GM19099 (cell line): ENCODE data around the gene PTEN.

Experiments used
- POLR2A ChIP-seq: IDR thresholded peaks from 3 replicates; pipeline ENCODE4 v1.6.1; 2011; ENCODE audit warnings: low read depth; ENCODE audit not compliant: insufficient read length; ENCODE audit errors: extremely low read depth

Gene PTEN

DNA sequence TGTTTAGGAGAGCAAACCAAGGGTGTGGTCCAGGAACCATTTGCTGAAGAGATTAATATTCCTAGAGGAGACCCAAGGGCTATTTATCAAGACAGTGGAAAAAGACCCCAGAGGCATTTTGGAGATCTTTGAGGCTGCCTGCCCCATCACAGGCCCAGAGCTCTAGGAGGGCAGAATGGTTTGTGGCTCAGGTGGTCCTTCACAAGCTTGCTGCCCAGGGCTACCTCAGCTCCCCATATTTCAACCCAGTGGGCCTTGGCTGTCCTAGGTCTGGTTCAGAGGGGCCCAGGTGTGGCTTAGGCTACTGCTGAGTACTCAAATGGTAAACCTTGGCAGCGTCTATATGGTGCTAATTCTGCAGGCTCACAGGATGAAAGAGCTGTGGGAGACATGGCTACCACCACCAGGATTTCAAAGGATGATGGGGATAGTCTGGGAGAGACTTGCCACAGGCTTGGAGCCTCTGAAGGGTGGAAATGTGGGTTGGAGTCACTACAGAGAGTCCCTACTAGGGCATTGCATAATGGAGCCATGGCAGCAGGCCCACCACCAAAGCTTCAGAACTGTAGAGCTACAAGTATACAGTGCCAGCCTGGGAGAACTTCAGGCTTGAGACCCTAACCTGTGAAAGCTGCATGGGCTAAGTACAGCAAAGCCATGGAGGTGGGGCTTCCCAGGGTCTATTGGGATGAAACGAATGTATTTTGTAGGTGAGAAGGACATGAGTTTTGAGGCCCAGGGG is 24.3 kb downstream of the PTEN start:
- TF ChIP-seq POLR2A: no peak

DNA sequence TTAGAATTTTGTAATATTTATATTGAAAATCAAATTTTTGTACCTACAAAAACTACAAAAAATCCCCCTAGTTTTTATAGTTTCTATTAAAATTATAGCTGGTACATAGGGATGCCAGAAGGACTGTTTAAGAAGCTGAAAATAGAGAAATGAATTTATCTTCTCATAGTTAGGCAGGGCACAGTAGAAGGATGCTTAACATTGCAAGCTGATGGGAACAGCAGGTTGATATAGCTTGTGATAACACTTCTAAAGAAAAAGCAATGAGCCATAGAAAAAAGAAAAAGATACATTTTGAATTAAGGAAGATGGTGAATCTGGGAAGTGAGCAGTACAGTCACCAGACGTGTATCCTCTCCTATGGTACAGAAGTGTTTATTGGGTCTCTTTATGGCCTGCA is 32.0 kb downstream of the PTEN start:
- no peak for TF ChIP-seq POLR2A

DNA sequence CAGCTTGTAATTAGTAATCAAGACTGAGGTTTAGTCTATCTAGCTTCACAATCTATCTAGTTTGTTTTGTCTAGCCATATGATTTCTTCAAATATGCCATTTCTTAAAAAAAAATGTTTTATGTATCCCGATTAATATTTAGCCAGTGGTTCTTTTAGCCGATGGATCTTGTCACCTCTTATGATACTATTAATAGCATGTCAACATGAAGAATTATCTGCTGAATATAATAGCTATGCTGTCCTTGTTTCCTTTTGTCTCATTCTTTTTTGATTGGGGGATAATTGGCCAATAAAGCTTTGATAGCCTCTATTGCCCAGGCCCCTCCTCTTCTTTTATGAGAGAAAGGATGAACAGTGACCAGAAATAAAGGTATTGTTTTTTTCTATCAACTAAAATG is 32.8 kb downstream of the PTEN start:
- TF ChIP-seq POLR2A: no peak

DNA sequence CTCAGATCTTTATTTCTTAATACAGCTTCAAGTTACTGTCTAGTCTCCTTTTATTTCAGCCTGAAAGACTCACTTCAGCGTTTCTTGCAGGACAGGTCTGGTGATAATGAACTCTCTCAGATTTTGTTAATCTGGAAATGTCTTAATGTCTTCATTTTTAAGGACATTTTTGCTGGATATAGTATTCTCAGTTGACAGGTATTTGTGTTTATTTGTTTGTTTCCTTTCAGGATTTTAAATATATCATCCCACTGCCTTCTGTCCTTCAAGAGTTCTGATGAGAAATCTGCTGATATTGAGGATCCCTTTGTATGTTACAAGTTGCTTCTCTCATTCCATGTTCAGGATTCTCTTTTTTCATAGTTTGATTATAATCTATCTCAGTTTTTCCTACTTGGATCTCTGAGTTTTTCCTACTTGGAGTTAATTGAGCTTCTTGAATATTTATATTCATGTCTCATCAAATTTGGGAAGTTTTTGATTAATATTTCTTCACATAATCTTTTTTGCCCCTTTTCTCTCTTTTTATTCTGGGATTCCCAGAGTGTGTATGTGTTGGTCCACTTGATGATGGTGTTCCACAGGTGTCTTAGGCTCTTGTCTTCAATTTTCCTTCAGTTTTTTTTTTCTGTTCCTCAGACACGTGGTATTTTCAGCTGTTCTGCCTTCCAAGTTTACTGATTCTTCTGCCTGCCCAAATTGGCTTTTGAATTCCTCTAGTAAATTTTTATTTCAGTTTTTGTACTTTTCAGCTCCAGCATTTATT is 49.9 kb downstream of the PTEN start:
- TF ChIP-seq POLR2A: no peak

DNA sequence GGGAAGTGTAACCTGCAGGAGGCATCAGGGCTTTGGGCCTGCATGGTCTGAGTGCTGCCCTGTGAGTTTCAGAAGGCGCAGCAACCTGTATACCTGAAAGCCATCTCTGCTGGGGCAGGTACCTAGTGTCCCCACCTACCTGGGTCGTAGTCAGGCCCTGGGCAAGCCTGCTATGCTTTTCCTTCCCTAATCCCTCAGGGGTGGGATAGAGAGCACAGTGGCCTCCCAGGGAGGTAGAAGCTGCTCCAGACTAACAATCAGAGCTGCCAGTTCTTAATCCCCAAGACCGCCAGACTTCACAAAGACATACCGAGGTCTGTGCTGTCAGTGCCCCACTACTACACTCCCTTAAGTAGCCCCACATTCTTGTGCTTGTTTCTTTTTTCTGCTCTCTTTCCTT is 52.0 kb downstream of the PTEN start:
- TF ChIP-seq POLR2A: no peak

DNA sequence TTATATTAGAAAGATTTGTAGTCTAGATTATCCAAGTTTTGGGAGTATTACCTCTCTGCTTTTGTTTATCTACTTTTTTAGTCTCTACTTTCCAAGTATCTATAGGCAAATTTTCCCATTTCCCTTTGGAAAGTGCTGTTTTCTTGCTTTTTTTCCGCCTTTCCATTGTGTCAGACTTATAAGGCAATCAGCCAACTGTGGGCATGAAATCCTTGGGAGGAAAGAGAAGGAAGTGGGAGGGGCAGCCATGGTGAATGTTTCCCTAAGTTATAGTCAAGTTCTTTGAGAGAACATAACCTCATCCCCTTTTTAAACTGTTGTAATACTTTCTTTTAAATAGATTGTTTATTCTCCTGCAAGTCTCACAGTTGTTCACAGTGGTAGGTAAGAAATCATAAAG is 52.6 kb downstream of the PTEN start:
- TF ChIP-seq POLR2A: no peak

DNA sequence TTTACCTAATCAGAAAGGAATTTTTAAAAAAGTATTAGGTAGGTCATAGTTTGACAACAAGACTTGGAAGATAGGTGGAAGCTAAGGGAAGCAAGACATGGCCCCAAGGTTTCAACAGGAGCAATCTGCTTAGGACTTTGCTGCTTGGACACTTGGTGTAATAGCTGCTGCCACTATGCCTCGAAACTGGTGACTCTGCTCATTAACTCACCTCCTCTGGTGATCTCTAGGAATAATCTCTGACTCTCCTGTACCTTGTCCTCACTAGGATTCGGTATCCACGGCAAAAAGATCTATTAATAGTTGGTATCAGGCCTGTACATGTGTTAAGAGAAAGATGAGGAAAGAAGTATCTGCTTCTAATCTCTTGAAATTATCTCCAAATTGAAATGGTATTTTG is 53.1 kb downstream of the PTEN start:
- TF ChIP-seq POLR2A: no peak

DNA sequence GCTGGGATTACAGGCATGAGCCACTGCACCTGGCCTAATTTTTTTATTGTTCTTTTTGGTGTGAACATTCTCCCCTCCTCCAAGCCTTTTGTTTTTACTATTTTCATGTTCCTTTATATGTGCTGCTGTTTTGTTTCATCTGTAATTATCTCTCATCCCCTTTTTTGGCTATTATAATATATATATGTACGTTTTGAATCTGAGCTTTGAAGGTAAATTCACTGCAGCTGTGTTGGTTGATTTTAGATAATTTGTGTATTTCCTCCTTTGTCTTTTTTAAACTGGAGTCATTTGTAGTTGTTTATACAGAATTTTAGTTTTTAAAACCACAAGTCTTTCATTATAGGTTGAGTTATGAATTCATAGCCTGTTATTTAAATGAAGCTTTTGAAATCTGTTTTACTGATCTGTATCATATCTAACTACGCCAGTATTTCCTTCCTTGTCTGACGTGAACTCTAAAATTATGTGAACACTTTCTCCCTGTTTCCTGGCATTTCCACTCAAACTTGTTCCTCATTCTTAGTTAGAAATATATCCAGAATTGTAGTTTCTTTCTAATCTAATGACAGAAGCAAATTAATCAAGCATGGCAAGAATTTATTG is 54.9 kb downstream of the PTEN start:
- no peak for TF ChIP-seq POLR2A

DNA sequence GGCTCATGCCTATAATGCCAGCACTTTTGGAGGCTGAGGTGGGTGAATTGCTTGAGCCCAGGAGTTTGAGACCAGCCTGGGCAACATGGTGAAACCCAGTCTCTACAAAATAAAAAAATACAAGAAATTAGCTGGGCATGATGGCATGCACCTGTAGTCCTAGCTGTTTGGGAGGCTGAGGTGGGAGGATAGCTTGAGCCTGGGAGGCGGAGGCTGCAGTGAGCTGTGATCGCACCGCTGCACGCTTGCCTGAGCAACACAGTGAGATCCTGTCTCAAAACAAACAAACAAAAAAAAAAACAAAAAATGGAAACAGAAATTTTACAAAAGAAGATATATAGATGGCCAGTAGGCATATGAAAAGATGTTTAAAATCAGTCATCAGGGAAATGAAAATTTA is 57.1 kb downstream of the PTEN start:
- no peak for TF ChIP-seq POLR2A

DNA sequence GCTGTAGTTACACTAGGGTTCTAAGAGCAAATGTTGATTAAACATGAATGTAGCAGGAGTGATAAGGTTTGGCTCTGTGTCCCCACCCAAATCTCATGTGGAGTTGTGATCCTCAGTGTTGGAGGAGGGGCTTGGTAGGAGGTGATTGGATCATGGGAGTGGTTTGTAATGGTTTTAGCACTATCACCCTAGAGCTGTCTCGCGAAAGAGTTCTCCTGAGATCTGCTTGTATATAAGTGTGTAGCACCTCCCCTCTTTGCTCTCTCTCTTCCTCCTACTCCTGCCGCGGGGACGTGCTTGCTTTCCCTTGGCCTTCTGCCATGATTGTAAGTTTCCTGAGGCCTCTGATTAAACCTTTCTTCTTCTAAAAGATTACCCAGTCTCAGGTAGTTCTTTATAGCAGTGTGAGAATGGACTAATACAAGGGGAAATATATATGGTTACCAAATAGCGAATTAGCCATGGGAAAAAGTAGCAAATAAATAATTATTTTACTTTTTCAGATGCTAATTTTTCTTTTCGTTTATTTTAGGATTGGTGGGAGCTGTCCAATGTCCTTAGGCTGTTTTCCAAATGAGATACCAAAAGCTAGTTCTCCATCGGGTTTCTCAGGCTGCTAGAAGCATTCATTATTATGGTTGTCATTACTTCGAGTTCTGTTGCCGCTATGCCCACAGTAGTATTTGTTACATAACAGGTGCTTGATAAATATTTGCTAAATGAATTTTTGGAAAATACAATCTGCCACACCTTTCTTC is 58.7 kb downstream of the PTEN start:
- TF ChIP-seq POLR2A: no peak

DNA sequence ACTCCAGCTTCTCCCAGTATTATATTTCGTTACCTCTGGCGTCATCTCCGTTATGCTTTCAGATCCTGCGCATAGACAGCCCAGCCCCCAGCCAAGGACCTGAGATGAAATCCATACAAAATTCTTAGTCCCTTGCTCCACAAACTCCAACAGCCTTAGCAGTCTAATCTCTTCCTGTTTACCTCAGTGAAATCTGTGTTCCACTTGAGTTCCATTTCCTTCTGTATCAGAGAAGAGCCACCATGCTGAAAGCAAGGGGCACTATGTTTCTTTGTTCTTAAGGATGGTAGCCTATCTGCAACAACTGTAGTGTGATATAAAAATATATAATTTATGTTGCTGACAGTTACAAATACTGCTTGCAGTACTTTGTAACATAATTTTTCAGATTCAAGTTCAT is 59.8 kb downstream of the PTEN start:
- TF ChIP-seq POLR2A: no peak

DNA sequence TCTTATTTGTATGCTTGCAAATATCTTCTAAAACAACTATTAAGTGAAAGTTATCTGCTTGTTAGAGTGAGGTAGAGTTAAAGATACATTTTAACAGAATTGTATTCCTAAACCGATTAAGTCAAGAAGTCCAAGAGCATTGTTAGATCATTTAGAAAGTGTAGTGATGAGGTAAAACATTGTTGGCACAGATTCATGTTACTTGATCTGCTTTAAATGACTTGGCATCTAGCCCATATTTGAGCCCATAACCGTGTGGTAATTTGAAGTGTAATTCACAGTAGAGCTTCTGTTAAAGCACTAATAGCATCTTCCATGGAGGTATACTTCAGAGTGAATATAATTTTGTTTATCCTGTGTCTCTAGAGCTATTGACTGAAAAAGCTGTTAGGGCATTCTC is 62.1 kb downstream of the PTEN start:
- TF ChIP-seq POLR2A: no peak

DNA sequence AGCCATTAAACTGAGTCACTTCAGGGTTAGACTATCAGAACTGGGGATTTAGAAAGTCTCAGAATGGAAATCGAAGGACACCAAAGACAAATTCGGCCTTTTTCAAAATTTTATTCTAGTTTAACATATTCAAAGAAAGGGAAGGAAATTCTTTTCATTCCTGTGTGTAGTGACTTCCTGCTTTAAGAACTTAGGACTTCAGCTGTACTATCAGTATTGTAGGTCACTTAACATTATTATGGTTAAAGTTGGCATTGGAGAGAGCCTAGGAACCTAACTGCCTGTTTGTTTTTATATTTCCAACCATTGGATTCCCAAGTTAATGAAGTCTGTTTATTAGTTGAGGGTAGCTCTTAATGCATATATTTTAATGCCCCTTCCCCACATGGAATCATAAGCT is 63.7 kb downstream of the PTEN start:
- TF ChIP-seq POLR2A: no peak

DNA sequence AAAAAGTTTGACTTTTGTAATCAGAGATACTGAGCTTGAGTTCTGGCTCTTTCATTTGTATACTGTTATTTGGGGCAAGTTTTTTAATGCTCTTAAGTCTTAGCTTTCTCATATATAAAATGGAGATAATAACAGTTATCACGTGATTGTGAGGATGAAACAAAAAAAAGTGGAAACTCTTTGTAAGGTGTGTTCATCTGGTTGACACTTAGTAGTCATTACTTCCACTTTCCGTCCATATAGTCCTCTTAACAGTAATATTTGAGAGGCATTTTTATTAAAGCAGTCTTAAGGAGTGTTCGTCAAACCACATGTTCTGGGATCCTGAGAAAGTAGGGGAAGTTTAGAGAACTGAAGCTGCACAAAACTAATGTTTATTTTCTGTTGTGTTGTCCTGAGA is 65.6 kb downstream of the PTEN start:
- no peak for TF ChIP-seq POLR2A

DNA sequence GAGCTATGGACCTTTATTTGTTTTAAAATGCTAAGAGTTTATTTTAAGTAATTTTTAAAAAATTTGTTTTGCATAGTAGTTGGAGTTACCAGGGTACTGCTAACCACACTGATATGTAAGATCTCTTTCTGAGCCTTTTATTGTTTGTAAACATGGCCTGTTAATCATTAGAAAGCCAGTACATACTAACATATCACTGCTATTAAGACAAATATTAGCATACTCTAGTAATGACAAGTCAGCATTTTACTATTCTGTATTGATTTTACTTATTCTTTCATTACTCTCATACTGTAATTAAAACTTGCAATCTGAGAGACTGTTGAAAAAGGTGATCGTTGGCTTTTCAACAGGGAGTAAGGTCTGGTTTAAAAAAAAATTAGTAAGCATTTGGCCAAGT is 66.7 kb downstream of the PTEN start:
- no peak for TF ChIP-seq POLR2A
